ENCODE data around the gene NACC2. TPM values are rescaled to one million over a fixed set of nuclear protein-coding genes. Genes with fewer than 3 reads are reported as not detected.
A peak's percentile ranks its signal among the peaks of the same experiment; 100 is the strongest.

The NACC2 gene, protein sequence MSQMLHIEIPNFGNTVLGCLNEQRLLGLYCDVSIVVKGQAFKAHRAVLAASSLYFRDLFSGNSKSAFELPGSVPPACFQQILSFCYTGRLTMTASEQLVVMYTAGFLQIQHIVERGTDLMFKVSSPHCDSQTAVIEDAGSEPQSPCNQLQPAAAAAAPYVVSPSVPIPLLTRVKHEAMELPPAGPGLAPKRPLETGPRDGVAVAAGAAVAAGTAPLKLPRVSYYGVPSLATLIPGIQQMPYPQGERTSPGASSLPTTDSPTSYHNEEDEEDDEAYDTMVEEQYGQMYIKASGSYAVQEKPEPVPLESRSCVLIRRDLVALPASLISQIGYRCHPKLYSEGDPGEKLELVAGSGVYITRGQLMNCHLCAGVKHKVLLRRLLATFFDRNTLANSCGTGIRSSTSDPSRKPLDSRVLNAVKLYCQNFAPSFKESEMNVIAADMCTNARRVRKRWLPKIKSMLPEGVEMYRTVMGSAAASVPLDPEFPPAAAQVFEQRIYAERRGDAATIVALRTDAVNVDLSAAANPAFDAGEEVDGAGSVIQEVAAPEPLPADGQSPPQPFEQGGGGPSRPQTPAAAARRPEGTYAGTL
- polyA plus RNA-seq (ENCODE audit: insufficient read length): 16.0 TPM

DNA sequence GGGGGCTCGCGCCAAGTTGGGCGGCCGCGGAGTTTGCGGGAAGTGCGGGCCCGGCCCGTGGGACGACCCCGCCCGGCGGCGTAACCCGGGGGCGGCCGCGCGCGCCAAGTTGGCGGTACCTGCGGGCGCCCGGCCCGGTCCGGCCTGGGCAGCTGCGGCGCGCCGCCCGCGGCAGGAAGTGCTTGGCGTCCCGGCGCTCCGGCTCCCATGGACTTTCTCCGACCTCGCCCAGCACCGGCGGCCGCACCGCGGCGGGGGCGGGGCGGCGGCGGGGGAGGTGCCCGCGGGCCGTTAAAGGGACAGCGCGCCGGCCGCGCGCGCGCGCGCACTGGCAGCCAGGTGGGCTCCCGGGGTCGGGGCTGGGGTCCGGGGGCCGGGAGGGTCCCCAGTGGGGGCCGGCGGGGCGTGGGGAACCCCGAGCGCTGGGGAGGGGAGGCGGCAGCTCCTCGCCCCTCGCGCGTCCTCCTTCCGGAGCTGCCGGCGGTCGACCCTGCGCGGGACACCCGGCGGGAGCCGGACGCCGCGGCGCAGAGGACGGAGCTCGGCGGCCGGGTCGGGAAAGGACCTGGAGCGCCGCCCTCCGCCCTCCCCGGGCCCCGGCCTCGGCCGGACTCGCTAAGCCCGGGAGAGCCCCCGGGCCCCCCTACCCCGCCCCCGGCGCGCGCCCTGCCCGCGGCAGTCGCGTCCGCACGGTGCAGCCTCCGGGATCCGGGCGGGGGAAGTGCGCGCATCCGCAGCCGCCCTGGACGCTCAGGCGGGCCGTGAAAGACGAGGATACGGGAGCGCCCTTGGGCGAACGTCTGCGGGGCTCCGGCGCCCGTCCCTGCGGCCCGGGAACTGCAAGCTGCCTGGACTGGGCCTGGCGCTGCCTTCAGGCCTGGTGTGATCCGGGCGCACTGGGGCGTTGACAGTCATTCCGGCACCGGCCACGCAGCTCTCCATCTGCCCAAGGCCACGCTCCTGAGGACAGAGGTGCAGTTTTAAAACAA is at the start of gene NACC2:
TSS of gene NACC2 (minus strand) at position 220 of the 989 bp plus-strand sequence. CDS start 44,768 bp downstream, outside the sequence.
- DNase-seq: no peak

DNA sequence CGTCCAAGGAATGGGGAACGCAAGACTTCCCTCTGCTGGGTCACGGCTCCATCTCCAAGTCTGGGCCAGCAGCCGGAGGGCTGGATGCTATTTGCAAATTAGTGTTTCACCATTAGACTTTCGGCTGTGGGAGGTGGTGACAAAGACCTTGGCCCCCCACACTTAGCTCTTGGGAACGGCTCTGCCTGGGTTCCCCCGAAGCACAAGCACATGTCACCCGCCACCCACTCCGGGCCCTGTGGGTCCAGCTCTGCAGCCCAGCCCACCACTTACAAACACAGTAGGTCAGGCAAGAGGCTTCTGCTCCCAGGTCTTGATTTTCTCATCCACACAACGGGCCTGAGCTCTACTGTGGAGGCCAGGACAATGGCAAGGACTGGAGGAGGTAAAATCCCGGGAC is 49.4 kb upstream of the NACC2 start:
- no peak for DNase-seq

DNA sequence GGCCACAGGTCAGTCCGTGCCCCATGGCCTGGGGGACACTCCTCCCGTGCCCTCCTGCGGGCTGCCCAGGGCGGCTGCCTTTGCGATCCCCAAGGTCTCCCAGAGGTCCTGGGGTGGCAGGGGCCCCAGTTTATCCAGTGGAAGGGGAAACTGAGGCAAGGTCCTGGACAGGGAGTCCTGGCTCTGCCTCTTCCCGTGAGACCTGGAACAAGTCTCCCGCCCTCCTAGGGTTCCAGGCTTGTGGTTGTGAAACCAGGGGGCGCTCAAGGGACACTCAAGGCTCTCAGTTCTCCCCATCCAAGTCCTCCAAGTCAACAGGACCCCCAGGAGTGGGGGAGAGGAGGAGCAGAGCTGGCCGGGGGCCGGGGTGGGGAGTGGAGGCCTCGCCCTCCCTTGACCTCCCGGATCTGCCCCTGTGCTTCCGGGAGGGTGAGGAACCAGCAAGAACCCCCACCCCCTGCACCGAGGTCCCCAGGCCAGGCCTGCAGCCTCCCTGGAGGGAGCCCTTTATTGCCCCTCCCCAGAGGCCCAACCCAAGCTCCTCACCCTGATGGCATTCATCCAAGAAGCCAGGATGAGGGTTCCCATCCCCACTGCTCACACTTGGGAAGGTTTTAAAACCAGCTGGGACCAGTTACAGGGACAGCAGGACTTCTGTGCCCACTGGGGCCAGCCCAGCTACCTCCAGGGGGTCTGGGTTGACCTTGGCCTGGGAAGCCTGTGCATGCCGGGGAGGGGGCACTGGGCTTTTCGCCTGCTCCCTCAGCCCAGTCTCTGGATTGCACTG is 48.3 kb upstream of the NACC2 start:
- no peak for DNase-seq

DNA sequence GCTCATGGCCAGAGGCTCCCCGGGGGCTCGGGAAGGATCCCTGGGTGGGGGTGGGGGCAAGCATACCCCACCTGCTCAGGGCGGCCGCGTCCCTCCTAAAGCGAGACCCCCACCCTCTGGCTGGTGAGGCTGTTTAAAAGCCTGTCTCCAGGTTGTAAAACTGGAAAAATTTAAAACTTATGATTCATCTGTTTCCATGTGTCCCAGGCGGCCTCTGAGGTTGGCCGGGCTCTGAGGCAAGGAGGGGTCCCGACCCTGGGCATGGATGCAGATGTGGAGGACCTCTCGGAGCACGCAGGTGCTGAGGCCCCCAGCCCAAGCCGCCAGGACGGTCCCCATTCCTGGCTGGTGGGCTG is 47.7 kb upstream of the NACC2 start:
- no peak for DNase-seq

DNA sequence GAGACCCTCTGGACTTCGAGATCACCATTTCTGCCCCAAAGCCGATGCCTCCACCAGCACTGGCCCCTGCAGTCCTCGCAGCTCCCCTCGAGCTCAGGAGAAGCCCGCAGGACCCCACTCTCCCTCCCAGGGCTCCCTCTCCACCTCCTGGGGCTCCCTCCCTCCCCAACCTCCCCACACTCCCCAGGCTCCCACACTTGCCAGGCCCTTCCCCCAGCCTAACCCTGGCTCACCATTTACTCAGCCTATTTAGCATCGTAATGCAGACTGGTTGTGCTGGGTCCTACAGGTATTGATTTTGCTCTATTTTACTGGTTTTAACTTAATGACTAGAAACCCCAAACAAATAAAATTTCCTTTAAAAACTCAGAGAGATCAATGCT is 47.3 kb upstream of the NACC2 start:
- no peak for DNase-seq

DNA sequence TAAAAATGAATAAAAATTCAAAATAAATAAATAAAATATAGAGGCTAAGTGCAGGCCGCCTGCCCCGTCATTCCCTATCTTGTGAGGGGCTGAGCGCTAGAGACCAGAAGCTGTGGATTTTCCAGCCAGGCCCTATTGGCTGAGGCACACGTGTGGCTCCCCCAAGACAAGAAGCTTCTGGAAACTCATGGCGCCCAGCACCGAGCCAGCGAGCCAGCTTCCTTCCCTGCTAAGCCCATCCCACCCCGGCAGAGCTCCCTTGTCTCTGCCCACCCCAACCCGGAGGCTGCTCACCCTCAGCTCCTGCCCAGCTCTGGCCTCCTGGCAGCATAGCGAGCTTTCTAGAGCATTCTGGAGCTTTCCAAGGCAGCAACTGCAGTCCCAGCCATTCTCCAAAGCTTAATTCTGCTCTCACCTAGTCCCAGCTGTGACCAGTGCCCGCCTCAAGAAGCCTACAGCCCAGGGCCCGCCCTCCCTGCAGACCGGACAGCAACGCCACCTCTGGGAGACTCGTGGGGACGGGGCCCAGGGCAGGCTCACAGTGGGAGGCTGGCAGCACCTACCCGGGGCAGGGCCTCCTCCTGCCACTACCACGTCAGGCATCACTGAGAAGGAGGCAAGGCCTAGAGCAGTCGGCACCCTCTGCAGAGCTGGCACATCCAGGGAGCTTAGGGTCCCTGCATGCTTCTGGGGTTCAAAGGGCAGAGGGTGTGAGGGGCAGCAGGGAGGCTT is 46.8 kb upstream of the NACC2 start:
- no peak for DNase-seq

DNA sequence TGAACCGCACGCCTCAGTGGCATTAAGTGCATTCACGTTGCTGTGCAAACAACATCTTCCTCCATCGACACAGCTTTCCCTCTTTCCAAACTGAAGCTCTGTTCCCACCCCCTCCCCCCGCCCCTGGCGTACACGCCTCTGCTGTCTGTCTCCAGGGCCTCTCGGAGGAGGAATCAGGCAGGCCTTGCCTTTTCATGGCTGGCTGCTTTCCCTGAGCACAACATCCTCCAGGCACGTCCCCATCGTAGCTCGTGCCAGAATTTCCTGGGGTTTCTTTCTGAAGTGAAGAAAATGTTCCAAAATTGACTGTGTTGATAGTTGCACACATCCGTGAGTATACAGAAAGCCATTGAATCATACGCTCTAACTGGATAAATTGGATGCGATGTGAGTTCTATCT is 45.9 kb upstream of the NACC2 start:
- peak; percentile 67 for DNase-seq

DNA sequence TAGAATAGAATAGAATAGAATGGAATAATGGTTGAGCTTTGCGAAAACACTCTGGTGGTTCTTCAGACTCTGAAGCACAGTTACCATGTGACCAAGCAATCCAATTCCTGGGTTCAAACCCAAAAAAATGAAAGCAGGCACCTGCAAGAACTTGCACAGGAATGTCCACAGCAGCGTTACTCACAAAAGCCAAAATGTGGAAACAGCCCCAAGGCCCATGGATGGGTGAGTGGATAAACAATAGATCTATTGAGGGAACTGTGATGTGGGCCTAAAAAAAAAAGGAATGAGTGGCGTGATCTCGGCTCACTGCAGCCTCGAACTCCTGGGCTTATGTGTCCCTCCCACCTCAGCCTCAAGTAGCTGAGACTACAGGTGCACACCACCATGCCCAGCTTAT is 45.0 kb upstream of the NACC2 start:
- no peak for DNase-seq

DNA sequence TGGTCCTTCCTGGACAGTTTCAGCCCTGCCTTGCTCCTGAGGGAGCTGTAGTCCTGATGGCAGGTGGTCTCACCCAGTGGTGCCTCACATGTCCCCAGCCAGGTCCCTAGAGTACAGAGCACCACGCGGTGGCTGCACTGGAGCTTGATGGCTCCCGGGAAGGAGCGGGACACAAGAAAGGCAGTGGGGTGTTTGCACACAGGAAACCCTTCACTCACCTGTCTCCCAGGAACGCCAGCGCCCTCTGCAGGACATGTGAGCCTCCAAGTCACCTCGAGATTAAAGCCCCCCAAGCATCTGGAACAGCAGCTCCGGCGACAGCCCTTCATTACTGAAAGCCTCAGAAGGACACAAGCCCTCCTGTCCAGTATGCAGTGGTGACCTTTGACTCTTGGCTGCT is 43.5 kb upstream of the NACC2 start:
- DNase-seq: no peak

DNA sequence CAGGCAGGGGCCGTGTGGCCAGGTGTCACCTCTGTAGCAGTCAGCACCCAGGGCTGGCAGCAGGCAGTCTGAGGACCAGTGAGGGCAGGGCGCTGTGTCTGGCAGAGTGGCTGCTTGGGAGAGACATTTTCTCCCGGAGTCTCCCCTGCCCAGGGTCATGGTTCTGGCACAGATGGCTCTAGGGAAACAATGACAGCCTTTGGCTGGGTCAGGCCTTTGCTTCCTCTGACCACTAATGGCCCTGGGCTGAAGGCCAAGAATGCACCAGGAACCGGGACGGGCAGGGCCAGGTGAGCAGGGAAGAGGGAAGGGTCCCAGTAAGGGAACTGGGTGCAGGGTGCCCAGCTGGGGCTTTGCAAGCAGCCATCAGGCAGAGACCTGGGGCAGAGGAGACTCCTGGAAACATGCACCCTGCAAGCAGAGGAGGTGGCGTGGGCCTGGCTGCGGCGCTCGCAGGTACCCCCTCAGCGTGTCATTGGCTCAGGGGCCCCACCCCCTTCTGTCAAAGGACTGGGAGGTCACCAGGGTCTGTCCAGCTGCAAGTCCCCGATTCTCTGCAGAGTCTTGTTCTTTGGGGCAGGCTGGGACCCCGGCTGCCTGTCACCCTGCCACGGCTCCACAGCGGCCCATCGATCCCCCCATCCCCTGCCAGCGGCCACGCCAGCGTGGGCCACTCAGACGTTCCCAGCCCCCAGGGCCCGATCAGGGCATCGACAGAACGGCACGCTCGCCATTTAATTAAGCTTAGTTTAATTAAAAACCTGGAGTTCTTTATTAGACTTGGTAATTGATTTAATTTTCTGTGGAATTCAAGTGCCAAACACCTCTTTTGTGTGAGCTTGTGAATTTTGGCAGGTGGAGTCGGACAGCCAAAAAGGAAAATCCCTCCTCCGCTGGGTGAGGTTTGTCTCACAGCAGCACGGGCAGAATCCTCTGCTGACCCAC is 42.5 kb upstream of the NACC2 start:
- DNase-seq: no peak

DNA sequence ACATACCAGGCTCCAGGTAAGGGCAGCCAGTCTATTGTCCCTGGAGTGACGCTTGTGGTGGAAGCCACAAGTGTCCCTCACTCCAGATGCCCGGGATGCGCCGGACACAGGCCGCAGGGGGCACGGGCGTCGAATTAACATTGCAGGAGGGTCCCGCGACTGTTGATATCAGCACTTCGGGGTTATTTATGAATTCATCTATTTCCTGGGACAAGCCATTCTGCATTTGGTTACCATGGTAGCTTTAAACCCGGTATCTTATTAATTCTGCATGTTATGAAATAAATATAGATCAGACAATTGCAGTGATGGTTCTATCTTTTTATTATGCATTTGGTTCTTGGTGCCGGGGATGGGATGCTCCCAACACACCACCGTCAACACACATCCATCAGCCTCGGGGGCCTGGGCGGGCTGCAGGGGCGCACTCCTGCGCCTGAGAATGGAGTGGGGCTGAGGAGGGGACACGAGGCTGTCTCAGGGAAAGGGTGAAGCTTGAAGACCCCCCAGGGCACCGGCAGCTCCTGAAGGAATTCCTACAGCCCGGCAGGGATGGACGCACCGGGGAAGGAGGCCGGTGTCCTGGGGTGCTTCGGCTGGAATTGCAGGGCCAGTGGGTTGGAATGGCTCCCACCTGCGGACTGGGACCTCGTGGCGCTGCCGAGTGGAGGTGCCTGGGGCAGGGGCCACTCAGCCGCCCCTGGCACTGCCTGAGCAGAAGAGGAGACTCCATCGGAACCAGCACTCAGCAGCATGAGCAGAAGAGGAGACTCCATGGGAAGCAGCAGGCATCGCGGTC is 41.2 kb upstream of the NACC2 start:
- no peak for DNase-seq

DNA sequence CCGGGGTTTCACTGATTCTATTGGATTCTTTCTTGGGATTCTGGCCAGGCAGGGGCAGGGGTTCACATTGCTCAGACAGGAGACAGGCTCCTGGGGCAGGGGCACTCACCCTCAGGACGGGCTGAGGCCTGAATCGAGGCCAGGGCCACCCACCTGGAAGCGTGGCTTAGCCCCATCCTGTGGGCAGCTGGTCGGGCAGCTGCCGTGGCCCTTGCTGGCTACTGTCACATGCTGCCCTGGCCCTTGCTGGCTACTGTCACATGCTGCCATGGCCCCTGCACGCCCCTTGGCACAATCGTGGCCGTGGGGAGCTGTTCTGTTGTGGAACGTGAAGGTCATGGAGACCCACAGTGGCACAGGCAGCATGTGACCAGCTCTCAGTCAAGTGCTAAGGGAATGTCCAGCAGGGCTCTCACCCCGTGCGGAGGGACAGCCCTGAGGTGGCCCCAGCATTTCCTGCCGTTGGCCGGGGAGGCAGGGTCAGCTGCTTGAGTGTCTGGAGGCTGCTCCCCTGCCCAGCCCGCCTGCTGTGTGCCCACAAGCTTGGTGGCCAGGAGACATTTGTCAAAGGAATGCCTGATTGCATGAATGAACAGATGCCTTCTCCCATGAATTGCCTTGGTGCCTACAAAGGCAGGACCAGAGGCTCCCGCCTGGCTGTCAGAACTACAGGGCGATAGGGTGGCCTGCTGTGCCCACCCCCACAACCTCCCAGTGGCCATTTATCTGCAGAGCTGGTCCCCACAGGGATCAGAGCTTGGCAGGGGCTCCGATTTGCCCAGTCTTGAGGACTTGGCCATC is 40.4 kb upstream of the NACC2 start:
- no peak for DNase-seq

DNA sequence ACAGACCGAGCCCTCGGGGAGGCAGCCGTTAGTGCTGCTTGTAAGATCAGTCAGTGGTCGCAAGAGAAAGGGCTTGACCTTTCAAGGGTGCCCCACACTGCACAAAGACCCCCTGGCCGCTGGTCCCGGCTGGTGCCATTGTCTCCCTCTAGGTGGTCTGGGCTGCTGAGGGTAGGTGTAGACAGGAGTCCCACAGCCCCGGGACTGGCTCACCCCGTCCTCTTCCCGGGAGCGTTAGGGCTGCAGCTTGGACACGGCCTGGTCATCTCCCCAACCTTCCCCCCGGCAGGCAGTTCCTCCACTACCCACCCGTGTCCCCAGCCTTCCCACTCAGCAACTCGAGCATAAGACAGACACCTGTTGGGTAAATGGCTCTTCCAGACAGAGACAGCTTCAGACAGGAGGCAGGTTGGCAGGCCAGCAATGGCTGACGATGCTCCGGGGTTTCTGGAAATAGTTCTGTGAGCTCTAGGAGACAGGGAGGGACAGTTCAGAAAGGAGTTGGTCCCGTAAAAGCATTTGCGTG is 38.9 kb upstream of the NACC2 start:
- no peak for DNase-seq

DNA sequence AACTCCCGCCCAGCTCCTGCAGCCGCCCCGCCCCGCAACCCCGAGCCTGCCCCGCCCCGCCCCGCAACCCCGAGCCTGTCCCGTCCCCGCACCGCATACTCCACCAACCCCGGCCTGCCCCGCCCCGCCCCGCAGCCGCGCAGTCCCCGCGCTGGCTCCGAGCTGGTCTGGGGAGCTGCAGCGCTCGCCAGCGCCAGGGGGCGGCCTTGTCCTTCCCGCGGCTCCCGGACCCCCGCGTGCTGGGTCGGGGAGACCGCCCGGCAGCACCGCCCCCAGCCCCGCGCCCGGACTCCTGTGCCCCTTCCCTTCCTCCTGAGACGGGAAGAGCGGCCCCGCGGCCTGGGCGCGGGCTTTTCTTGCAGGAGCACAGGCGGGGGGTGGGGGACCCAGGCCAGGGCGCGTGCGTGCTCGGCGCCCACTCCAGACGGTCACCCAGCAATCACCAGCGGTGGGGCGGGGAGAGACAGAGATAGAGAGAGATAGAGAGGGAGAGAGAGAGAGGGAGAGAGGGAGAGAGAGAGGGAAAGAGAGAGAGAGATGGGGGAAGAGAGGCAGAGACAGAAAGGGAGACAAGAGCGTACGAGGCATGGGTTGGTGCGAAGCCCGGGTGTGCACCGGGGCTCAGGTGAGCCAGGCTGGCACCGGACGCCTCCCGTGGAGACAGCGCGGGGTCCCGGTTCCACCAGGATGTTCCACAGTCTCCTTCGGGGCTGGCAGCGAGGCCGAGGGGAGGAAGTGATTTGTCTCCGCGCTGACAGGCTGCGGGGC is 38.3 kb upstream of the NACC2 start:
- no peak for DNase-seq

DNA sequence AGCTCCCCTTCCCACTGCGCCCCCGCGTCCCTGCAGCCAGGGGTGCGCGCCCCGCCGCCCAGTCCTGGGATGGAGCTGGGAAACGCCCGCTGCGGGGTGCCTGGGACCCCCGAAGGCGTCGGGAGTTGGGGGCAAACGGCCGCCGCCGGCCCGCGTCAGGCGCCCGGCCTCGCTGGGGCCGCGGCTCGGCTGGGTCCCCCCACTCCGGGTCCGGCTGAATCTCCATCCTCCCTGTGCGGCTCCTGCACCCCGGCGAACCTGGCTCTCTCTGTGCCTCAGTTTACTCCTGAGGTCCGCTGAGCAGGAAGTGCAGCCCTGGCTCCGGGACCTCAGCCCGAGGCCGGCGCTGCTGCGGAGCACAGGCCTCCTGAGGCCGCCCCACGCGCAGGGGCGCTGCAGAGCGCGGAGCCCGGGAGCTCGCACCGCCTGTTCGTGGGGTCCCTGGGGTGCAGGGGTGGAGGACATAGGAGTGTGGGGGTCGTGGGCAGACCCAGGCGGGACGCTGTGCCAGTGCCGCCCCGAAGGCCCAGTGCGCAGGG is 37.5 kb upstream of the NACC2 start:
- DNase-seq: no peak

DNA sequence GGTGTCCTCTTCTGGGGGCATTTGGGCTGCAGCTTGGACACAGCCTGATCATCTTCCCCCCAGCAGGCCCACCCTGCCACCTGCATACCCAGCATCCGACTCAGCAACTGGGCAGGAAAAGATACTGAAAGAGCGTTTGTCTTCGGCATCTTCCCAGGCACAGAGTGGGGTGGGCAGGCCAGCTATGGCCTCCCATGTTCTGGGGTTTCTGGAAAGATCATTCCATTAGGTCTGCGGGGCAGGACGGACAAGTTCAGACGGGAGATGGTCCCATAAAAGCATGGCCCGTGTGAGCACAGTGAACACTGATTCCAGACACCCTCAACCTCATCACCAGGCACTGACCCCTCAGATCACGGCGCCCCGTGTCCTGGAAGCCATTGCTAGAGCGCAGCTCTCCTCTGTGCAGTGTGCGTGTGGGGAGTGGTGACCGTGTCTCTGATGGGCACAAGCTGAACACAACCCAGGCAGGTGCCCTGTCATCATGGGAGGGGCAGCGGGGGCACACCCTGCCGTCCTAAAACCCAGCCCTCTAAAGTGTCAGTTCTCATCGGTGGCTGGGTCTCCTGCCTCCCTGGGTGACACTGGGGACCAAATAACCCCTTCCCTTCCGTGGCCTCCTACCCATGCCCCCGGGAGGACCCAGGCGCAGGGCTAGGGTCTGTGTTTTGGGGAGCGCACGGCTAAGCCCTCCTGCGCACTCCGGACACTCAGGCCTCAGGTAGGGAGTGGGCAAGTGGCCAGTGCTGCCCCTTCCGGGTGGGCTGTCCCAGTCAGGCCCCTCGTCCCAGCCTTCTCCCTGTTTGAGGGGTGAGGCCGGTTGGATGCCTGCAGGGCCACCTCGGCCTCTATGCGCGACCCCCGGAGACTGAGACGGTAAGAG is 36.8 kb upstream of the NACC2 start:
- no peak for DNase-seq
